Stimulated activated CD8-positive, alpha-beta memory T cell treated with anti-CD3 and anti-CD28 coated beads, Interleukin-2, amount 100 ng/mL, for 48 hours (primary cell): ENCODE measurements around the gene DLX6.

ENCODE experiments used
- DNase-seq, 2 donors: peaks; one replicate each; pipeline ENCODE4 v3.0.0-alpha.2; 2020; ENCODE audit warnings: low read depth in 2 of 2

The DLX6 gene

GRCh38 chr7:97005183-97006054, at the start of gene DLX6:
DLX6 (plus strand) TSS chr7:97005553; CDS start chr7:97005978, 425 bp downstream.
- peak in 1 of 2 donors; percentile 38 for DNase-seq

DNA sequence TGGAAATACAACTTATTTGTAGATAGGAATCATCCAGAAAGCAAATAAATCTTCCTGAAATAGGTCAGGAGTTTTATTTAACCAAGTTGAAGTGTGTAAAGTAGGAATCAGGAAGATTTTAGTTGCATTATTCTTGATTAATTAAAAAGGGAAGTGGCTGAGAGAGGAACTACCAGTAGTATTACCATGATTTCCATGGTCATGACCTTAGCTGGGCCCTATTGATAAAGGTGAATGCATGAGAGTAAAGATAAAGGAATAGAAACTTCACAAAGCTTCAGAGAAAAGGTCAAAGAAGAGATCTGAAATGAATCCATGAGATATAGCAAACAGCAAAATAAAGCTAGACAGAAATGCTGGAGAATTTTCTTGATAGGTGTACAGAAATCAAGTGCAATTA, 46.2 kb upstream of the DLX6 start:
- DNase-seq: no peak

DNA sequence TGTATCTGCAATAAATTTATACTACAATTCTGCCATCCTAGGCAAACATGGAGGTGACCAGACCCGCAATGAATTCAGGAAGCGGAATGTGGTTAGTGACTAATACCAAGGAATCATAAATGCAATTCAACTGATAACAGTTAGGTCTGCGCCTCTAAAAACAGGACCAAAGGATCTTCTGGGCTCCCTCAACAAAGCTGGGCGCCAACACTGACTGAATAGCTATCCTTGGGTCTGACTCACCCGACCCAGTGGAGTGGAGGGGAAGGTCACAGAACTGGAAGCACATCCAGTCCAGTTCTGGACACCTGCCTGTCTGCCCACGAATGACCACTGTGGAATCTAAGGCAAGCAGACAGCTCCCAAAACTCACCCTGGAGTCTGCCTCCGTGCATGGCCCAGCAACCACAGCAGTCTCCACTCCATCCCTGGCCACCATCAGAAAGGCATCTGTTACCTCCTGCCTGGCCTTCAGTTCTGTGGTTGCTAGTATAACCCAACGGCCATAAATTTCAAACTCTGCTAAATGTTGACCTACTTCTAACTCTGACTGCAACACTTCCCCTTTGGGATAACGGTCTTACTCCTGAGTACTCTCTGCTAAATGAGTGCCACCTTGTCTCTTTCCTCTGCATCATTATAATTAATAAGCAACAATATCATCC, 43.0 kb upstream of the DLX6 start:
- DNase-seq: no peak

GRCh38 chr7:96968981-96969380, 36.4 kb upstream of the DLX6 start:
- DNase-seq: no peak

GRCh38 chr7:96970739-96971138, 34.6 kb upstream of the DLX6 start:
- no peak for DNase-seq

DNA sequence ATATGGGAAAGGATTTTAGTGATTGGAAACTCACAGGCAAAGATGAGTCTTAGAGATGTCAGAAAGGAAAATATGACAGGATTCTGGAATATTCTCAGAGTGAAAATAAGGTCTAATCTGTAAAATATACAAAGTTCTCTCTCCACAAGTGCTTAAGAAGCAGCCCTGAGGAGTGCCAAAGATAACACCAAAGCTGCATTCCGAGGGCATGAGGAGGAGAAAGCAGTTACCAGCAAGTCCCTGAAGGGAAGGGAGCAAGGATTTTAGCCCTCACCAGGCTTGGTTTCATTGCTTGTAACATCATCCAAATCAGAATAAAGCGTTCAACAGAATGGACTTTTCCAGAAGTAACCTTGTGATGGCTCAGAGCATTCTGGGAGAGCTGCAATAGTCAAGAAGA, 31.4 kb upstream of the DLX6 start:
- DNase-seq: no peak

DNA sequence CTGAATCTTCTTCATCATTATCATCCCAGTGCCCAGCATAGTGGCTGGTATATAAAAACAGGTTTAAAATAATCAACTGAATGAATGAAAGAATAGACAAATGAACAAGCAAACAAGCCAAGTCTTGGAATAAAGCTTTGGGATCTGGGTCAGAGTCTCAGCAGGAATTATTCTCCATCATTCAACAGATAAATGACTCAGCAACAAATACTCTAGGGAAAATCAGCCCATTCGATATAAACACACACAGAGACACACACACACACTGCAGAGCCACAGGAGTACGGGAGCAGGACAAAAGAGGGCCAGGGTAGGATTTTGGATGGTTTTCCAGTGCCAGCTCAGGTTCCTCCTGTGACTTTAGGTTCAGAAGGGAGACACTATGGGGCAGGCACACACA, 29.2 kb upstream of the DLX6 start:
- DNase-seq: no peak

- DNase-seq: no peak
These were observed 27.9 kb upstream of the DLX6 start for GRCh38 chr7:96977445-96977844.

- no peak for DNase-seq
These were observed 25.6 kb upstream of the DLX6 start for GRCh38 chr7:96979551-96980276.

GRCh38 chr7:96982586-96982985, 22.8 kb upstream of the DLX6 start:
- no peak for DNase-seq

GRCh38 chr7:96985992-96986391, 19.4 kb upstream of the DLX6 start:
- DNase-seq: no peak

DNA sequence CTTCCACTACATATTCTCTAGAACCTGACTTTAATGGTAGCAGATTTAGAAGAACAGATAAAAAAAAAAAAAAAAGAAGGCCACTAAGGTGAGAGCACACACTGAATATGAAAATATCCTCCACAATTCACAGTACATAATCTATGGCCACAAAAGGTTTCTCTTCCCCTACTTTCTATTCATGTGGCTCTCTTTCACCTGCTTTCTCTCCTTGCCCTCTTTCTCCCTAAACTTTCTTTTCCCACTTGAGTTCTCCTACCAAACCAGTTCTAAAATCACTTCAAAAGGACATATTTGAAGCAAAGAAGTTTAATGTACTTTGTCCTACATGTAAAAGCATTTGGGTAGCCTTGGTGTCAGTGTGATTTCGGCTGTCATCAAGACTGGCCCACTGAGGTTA, 18.5 kb upstream of the DLX6 start:
- no peak for DNase-seq

- DNase-seq: no peak
These were observed 17.6 kb upstream of the DLX6 start for GRCh38 chr7:96987719-96988118.

DNA sequence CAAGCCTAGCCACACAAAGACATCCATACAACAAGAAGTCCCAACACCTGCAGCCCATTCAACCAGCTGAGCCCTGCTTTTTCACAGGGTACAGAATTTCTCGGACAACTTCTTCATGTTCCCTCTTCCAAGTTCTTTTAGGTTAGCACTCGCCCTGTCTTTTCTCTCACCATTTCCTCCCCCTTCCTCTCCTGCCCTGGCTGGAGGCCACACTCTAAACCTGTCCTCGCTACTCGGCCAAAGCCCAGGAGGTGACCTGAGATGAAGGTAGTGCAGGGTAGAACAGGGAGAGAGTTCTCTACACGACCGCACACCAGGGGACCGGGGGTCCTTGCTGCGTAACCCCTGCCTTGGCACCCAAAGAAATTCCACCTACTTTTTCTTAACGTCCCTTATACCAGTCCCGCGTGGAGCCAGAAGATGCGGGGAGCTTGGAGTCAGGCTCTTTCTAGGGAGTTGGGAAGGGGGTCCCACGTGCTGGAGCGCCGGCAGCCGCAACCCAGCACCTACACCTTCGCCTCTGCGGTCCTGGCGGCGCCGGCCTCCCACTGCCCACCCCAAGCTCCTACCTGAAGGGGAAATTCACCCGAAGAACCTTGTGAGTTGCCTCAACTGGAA, 16.0 kb upstream of the DLX6 start:
- no peak for DNase-seq

DNA sequence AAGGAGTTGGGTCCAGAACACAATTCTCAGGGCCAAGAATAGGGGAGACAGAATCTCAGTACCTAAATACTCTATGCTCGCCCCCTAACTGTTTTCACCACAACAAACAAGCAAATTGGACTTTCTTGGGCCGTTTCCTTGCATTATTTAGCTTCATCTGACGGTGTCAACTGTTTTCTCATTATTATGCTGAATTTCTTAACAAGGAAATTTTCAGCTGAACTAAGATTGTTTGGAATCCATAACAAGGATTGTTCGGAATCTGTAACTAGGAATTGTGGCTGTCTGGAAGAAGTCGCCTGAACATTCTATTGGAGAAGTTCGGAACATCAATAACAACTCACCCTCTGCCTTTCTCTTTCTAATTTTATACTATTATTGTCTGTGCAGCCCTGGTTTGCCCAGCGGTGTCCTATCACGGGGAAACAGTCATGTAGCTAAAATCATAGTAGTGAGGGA, 15.5 kb upstream of the DLX6 start:
- no peak for DNase-seq

GRCh38 chr7:96991546-96992191, 13.7 kb upstream of the DLX6 start:
- DNase-seq: no peak

- no peak for DNase-seq
These were observed 13.0 kb upstream of the DLX6 start for GRCh38 chr7:96992192-96993005.

DNA sequence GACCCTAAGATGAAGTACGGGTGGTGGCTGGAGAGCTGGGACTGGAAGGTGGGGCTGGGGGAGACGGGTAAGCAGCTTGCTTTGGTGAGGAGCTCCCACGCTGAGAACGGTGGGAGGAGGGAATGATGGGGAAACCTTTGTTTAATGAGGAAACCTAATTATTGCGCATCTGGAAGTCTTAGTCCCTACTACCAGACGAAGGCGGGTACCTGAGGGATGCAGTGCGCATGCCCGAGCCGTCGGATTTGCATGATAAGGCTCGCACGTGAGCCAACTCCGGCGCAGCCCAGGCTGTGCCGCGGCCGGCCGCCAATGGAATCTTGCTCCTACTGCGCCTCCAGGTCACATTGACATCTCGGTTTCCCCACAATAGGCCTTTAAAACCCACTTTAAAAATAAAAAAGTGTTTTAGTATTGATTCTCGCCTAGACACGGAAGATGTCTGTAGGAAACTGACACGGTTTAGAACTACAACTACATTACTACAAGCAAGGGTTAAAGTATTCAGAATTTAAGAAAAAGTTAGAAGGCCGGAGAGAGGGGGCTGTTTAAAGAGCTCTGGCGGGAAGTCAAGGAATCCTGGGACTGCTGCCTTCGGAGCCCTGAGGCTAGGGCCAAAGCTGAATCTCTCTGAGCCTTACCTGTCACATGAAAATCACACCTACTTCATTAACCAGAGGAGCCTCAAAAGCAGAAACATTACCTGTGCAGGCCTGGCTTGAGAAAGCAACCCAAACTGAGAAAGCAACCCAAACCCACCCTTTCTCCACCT, 12.1 kb upstream of the DLX6 start:
- no peak for DNase-seq

DNA sequence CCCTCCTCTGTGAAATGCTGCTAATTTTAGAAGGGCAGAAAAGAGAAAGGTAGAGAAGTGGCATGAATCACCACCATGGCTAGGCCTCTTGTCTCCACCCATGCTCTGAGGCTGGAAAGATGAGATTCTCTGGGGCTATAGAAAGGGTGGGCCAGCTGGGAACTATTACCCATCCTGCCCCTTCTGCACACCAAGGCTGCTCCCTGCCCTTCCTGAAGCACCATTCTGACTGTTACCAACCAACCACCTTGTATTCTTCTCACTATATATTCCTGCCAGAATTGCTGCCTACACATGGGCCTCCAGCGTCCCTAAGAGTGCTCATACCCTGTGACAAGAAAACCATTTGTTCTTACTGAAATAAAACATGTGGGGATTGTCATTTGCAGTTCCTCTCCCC, 11.4 kb upstream of the DLX6 start:
- DNase-seq: no peak
